NCI-H2107 treated with DMSO at 0.1 percent for 48 hours (cell line): ENCODE results near the gene GNLY.
A peak's percentile ranks its signal among the peaks of the same experiment; 100 is the strongest.
"Not testable (repeated sequence)": the region's sequence is repeated elsewhere in the genome, so short reads cannot be mapped to it uniquely, and the experiment has no call there.

Experiments used
- DNase-seq: peaks from one replicate; lab custom pipeline; 2025; ENCODE audit not compliant: unreplicated experiment; lab: John Stamatoyannopoulos, UW

The GNLY gene

GRCh38 chr2:85706599-85707296, 12.6 kb downstream of the GNLY start:
- no peak for DNase-seq

DNA sequence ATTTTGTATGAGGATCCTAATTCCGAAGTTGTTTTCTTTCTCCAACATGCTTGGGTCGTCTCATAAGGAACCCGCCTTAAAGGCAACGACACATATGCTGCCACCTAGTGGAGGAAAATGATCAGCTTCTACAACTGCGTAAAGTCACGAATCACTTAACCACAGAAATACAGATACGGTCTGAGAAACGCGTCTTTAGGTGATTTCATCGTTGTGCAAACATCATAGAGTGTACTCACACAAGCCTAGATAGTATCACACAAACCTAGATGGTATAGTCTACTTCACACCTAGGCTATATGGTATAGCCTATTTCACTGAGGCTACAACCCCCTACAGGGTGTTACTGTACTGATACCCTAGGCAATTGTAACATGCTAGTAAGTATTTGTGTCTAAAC, 13.1 kb downstream of the GNLY start:
- peak; percentile 76 for DNase-seq

- DNase-seq = no peak
These were observed 14.5 kb downstream of the GNLY start for GRCh38 chr2:85708641-85709040.

DNA sequence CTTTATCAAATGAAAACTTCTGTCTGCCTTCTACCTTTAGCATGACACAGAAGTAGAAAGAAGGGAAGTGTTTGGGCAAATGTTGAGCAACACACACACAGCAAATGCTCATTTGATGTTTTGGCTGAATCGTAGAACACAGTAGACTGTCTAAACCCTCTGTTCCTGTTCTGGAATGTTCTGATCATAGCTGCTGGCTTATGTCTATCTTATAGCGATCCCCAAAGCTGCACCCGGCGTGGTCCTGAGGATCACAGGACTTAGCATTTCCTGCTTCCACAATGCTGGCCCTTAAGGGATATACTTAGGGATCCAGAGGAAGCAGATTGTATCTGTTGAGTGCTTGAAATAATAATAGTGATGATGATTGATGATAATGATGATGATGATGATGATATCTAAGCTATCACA, 15.2 kb downstream of the GNLY start:
- DNase-seq = no peak

DNA sequence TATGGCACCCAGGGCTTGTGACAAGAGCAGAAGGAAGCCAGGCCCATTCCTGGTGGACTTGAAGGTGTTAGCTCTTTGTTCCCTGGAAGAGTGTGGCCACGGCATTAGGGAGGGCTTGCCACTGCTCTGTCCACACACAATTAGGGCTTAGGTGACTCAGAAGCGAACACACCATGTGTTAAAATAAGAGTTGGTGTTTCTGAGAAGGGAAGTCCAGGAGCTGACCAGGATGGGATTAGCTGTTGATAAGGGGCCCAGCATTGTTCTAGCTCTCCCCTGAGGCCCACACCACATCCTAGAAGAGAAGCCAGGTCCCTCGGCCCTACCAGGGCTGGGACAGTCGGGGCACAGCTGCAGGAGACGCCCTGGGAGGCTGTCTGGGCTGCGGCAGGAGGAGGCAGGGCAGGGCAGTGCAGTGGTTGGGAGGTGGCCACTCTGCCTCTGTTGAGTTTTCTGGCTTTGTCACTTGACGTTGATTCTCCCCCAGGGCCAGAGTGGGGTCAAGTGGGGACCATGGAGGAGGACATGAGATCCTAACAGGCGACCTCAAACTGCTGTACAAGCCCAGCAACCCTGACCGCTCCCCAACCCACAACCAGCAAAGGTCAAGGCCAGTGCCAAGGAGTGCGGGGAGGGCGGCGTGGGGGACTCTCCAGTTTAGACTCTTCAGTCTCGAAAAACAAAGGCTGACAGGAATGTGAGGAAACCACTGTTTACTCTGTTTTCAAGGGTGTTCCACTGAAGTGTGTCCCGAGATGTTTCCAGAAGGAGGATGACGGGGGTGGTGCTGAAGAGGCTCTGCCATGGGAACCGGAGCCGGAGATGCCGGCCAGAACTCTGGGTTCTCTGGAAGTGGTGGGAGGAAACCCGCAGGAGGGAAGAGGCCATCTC, 16.8 kb downstream of the GNLY start:
- DNase-seq = no peak

- DNase-seq = no peak
These were observed 17.5 kb downstream of the GNLY start for GRCh38 chr2:85711578-85712060.

DNA sequence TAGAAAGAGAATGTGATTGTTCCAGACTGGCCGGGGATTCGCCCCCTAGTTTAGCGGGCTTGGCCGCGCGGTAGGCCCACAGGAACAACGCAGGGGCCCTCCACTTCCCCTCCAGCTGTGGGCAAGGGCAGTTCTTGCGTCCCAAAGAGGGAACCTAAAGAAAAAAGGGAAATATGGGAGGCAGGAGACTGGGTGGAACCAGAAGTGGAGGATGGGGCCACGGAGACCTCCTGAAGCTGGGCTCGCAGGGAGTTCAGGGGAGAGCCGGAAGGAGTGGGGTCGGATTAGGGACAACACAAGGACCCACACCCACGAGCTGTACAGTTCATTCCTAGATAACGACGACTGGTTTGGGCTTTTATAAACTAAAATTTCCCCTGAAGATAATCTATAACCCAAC, 18.2 kb downstream of the GNLY start:
- no peak for DNase-seq

DNA sequence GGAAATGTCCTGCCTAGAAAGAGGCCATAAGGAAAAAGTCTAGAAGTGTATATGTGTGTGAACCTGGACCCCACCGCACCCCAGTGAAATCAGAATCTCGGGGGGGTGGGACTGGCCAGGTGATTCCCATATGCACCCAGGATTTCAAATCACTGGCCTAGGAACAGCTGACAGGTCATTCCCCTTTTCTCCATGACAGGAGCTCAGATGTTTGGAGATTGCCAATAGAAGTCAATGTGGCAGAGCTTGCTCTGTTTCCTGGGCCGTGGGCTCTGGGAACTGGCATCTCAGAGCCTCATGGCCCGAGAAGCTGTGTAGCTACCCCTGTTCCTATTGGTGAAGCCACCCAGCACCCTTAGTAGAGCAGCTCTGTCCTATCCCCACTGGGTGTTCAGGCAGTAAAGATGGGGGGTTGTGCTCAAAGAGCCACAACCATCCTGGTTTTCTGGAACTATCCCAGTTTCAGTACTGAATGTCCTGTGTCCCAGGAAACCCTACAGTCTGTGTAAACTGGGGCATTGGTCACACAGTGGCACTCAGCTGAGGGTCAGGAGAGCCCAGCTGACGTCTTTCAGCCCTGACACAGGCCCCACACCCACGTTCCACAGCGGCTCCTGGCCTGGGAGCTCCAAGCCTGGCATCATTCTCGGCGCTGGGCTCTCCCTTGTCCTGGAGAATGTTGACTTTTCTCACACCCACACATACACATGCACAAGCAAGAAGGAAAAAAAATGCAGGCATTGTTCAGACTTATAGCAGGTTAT, 18.9 kb downstream of the GNLY start:
- no peak for DNase-seq

GRCh38 chr2:85713836-85714235, 19.7 kb downstream of the GNLY start:
- DNase-seq = peak; percentile 68

DNA sequence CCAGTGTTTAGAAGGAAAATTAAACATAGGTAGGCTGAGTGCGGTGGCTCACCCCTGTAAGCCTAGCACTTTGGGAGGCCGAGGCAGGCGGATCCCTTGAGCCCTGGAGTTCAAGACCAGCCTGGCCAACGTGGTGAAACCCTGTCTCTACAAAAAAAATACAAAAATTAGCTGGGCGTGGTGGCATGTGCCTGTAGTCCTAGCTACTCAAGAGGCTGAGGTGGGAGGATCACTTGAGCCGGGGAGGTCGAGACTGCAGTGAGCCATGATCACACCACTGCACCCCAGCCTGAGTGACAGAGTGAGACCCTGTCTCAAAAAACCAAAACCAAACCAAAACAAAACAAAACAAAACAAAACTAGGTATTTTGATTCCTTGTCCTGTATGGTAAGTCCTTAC, 20.3 kb downstream of the GNLY start:
- not testable (repeated sequence) for DNase-seq

GRCh38 chr2:85714841-85715240, 20.7 kb downstream of the GNLY start:
- DNase-seq = no peak

DNA sequence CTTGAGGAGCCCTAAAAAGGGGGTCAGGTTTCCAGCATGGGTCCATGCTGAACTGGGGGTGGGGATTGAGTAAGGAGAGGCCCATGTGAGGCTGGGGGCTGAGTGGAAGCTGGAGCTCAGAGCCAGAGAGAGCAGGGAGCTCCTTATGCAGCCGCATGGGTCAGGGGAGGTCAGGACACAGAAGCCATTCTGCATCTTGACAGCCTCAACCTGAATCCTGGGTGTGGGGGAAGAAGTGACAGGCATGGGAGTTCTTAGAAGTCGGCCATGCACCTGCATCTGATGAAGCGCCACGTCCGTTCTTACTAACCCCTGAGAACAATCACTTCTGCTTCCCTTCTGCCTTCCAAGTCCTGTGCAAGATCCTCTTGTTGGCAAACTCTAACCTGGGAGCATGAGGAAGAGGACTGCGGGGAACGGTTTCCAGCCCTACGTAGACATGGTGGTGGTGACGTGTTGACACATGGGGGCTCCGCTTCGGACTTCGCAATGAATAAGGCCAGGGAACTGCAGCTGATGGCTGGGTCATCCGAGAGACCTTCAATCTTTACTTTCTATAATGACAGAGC, 22.3 kb downstream of the GNLY start:
- no peak for DNase-seq

- DNase-seq = no peak
These were observed 23.3 kb downstream of the GNLY start for GRCh38 chr2:85717308-85718008.

DNA sequence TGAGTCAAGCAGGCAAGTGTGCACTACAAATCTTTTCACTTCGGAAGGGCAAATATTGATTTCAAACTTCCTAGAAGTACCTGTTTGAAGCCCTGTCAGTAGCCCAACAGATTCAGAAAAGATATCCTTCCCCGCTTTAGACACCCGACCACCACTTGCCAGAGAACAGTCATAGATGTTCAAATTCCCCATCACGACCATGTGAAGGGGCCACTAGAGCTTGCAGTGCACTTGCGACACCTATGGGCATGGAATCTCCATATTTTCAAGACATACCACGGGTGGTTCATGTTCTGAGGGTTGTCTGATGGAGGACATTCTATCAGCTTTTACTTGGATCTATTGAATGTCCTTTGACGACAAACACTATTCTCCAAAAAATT, 23.8 kb downstream of the GNLY start:
- DNase-seq = no peak

- no peak for DNase-seq
These were observed 24.8 kb downstream of the GNLY start for GRCh38 chr2:85718885-85719492.

GRCh38 chr2:85719609-85720240, 25.6 kb downstream of the GNLY start:
- no peak for DNase-seq

DNA sequence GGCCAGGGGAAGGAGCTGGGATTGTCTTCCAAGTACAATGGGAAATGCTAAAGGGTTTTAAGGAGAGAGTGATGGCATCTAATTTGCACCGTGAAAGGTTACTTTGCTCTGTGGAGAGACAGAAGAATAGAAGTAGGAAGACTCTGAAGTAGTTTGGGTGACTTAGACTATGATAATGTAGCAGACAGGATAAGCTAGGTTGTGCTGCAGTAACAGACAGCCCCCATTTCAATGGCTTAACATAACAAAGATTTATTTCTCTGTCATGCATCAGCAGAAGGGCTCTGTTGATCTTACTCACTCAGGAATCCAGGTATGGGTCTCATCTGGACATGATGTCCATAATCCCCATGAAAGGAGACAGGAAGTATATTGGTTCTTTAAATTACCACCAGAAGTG, 26.4 kb downstream of the GNLY start:
- DNase-seq = no peak

DNA sequence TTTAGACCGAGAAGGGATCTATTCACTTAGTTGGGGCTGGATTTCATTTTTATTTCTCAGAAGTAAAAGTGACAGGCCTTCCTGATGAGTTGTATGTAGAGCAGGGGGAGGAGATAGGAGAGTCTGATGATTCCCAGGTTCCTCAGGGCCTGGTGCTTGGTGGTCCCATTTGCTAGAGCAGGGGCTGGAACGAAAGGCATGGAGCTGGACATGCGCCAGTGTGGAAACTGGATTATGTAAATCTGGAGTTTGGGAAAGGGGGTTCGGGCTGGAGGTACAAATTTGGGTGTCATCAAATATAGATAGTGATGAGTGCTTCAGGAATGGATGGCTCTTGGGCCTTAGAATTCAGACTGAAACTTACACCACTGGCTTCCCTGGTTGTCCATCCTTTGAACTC, 27.5 kb downstream of the GNLY start:
- no peak for DNase-seq

- DNase-seq = no peak
These were observed 28.4 kb downstream of the GNLY start for GRCh38 chr2:85722519-85722918.
